ENCODE measurements around the gene GAN. TPM values are rescaled to one million over a fixed set of nuclear protein-coding genes. Genes with fewer than 3 reads are reported as not detected.

Gene GAN
- total and polyA plus RNA-seq, 10 of the 15 experiments (the other 5 are each of a cell fraction or from before 2014, with no cell fraction given), result 0.42 to 8.4 (median 2.5) TPM

DNA sequence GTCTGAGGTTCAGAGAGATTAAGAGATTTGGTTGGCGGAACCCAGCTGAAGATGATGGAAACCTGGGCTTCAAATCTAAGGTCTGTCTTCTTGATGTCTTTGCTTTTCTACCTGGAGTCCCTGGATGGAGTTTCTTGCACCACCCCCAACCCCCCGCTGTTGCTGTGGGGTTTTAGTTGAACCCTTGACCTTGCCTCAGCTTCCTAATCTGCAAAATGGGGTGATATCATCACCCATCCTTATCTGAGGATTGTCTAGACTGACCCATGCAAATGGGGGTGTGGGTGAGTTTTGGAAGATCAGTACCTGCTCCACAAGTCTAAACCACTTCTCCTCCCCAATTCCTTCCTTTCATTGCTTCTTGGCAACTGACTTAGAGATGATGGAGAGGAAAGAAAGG, 120.8 kb downstream of the GAN start:
- ATAC-seq (no peak), FAIRE-seq (peak; percentile 18), DNase-seq (ENCODE audit: low read depth, low spot score) (no peak)
- Histone ChIP-seq H3K4me3 (no peak overlapping the region), H3K27ac (ENCODE audit: control insufficient read depth, insufficient read depth) (no peak overlapping the region), H3K36me3 (ENCODE audit: control insufficient read depth in 2 of 2, insufficient read depth in 2 of 2, low read length in 1 of 2) (no peaks in the 10 kb centered on the region; a peak in 1 of 4 replicates), H4K20me1 (ENCODE audit: control insufficient read depth, insufficient read depth) (no peaks in the 10 kb centered on the region), H2AFZ (ENCODE audit: control insufficient read depth, low read depth, low read length) (no peak overlapping the region), H3K4me1 (ENCODE audit: control insufficient read depth, insufficient read depth, low read length) (peaks cover 22% of the 10 kb centered on the region), H3K9ac (ENCODE audit: control insufficient read depth, insufficient read depth, low read length) (no peak overlapping the region), H3K79me2 (ENCODE audit: control insufficient read depth, insufficient read depth, low read length) (no peaks in the 10 kb centered on the region), H3K27me3 (replicated peaks in 1 of 2; ENCODE audit: control insufficient read depth in 2 of 2, insufficient read depth in 2 of 2, low read length in 1 of 2) (no peaks in the 10 kb centered on the region), H3K4me2 (ENCODE audit: control insufficient read depth, insufficient read depth) (no peak overlapping the region), H3K9me3 (replicated peaks; ENCODE audit: control insufficient read depth, insufficient read depth, low read length) (no peaks in the 10 kb centered on the region)
- TF ChIP-seq EP300 (IDR thresholded peaks at IDR 0.05; ENCODE audit: borderline replicate concordance in 1 of 2, control insufficient read depth in 1 of 2, low read depth in 2 of 2, low read length in 2 of 2) (no peak), PAX8 (IDR thresholded peaks at IDR 0.05) (no peak), MYB (IDR thresholded peaks at IDR 0.05; ENCODE audit: borderline replicate concordance, low read depth, low read length) (no peak), TAF1 (IDR thresholded peaks at IDR 0.05; ENCODE audit: borderline replicate concordance, low read depth, low read length) (no peak), CHD2 (IDR thresholded peaks at IDR 0.05; ENCODE audit: borderline replicate concordance, low read depth, low read length) (no peak), YY1 (IDR thresholded peaks at IDR 0.05; ENCODE audit: low read depth, low read length) (no peak), SREBF2 (IDR thresholded peaks at IDR 0.05; ENCODE audit: low read length) (no peak), RB1 (IDR thresholded peaks at IDR 0.05; ENCODE audit: borderline replicate concordance) (no peak), CTCF (IDR thresholded peaks at IDR 0.05 in 2 of 3, conservative IDR thresholded peaks at IDR 0.05 in 1 of 3; ENCODE audit: control insufficient read depth in 2 of 3, extremely low read depth in 1 of 3, insufficient read depth in 1 of 3, low read depth in 3 of 3, low read length in 3 of 3) (no peak), EZH2 (IDR thresholded peaks at IDR 0.05; ENCODE audit: borderline replicate concordance, control insufficient read depth, low read depth, low read length) (no peak), MEF2A (IDR thresholded peaks at IDR 0.05; ENCODE audit: insufficient read depth, low read depth, low read length) (no peak)
- RAD21 ChIA-PET (ENCODE audit: unreplicated experiment), result interaction anchor here (0.9 kb wide), 1 partner anchor 8 kb away, joined by 3 read pairs; no protein-coding TSS in a partner anchor
- SMC1A ChIA-PET (ENCODE audit: uncharacterized antibody, unreplicated experiment), result interaction anchor here (1.4 kb wide), 1 partner anchor 11 kb away, joined by 3 read pairs; no protein-coding TSS in a partner anchor
- CTCF ChIA-PET, result interaction anchor here (0.8 kb wide), 1 partner anchor 33 kb away, joined by 3 read pairs; no protein-coding TSS in a partner anchor
- WGBS (ENCODE audit: insufficient coverage, insufficient replicate concordance, low lambda C conversion rate, missing lambda C conversion rate), result 85% methylated on average over 2 of the region's 2 CpGs
- intact Hi-C loops (cut with micrococcal nuclease; ENCODE audit: unreplicated experiment), result no loop called here
- POLR2A ChIA-PET, result no interaction called here
- in situ Hi-C loops (cut with MboI), result no loop called here
- no TSS peak for BruUV-seq (replicated peaks)
